ENCODE results near the gene PNPO.

PNPO gene

GRCh38 chr17:47994724-47995123 lies 53.4 kb downstream of the PNPO start:
- Mint-ChIP-seq H3K9me3 (no peaks in the 10 kb centered on the region), H3K27ac (no peak overlapping the region), H3K27me3 (peaks cover 13 to 43% of the 10 kb centered on the region in 2 donors), H3K4me3 (no peak overlapping the region), H3K36me3 (ENCODE audit: insufficient read depth) (no peaks in the 10 kb centered on the region), H3K4me1 (ENCODE audit: low read depth in 2 of 2) (peaks cover 0 to 2% of the 10 kb centered on the region in 2 donors)
- ATAC-seq (replicated peaks): no peak
- no peak for DNase-seq

GRCh38 chr17:47995241-47995935 lies 54.0 kb downstream of the PNPO start:
- ATAC-seq (replicated peaks): no peak
- Mint-ChIP-seq H3K36me3 (ENCODE audit: insufficient read depth) (no peaks in the 10 kb centered on the region), H3K27me3 (peaks cover 13 to 48% of the 10 kb centered on the region in 2 donors), H3K4me1 (ENCODE audit: low read depth in 2 of 2) (no peaks in the 10 kb centered on the region), H3K27ac (no peak overlapping the region), H3K4me3 (no peak overlapping the region), H3K9me3 (no peaks in the 10 kb centered on the region)
- no peak for DNase-seq

- Mint-ChIP-seq H3K9me3 (no peaks in the 10 kb centered on the region), H3K36me3 (ENCODE audit: insufficient read depth) (no peaks in the 10 kb centered on the region), H3K27me3 (peaks cover 13 to 48% of the 10 kb centered on the region in 2 donors), H3K27ac (no peak overlapping the region), H3K4me1 (ENCODE audit: low read depth in 2 of 2) (no peaks in the 10 kb centered on the region), H3K4me3 (no peak overlapping the region)
- DNase-seq (no peak), ATAC-seq (replicated peaks) (no peak)
Observed at GRCh38 chr17:47996201-47996600, 54.8 kb downstream of the PNPO start.

GRCh38 chr17:47997586-47997985 lies 56.2 kb downstream of the PNPO start:
- no peaks in the 10 kb centered on the region for H3K4me1 Mint-ChIP-seq (ENCODE audit: low read depth in 2 of 2)
- H3K27ac Mint-ChIP-seq: no peak overlapping the region
- H3K36me3 Mint-ChIP-seq (ENCODE audit: insufficient read depth): no peaks in the 10 kb centered on the region
- no peak for ATAC-seq (replicated peaks)
- no peaks in the 10 kb centered on the region for H3K9me3 Mint-ChIP-seq
- peaks cover 14 to 54% of the 10 kb centered on the region in 2 donors for H3K27me3 Mint-ChIP-seq
- H3K4me3 Mint-ChIP-seq: no peak overlapping the region
- no peak for DNase-seq

GRCh38 chr17:47998044-47998443 lies 56.7 kb downstream of the PNPO start:
- no peak for DNase-seq
- Mint-ChIP-seq H3K4me1 (ENCODE audit: low read depth in 2 of 2) (no peaks in the 10 kb centered on the region), H3K9me3 (no peaks in the 10 kb centered on the region)

More at GRCh38 chr17:47998044-47998443, 56.7 kb downstream of the PNPO start:
- Mint-ChIP-seq H3K36me3 (ENCODE audit: insufficient read depth) (no peaks in the 10 kb centered on the region), H3K4me3 (no peak overlapping the region), H3K27ac (no peak overlapping the region), H3K27me3 (peaks cover 19 to 55% of the 10 kb centered on the region in 2 donors)
- ATAC-seq (replicated peaks): no peak

Data from effector memory CD8-positive, alpha-beta T cell (primary cell).